G401 (cell line): ENCODE measurements around the gene SLC1A6. TPM values are rescaled to one million over a fixed set of nuclear protein-coding genes. Genes with fewer than 3 reads are reported as not detected.
"Not testable (repeated sequence)": the region's sequence is repeated elsewhere in the genome, so short reads cannot be mapped to it uniquely, and the experiment has no call there.

Source experiments
- DNase-seq: peaks from one replicate; pipeline ENCODE4 v3.0.0-alpha.2; 2015; ENCODE audit warnings: low spot score
- in situ Hi-C: cut with HindIII; loops from 2 replicates; pipeline ENCODE4 v1.10.0; 2016; ENCODE audit warnings: low sequenced_read_pairs, mixed read lengths
- total RNA-seq: library from RNA; depleted of rRNA; stranded (reverse); fragments of >200 nt; shearing (Covaris generic); gene quantifications from 2 replicates; pipeline ENCODE4 v1.2.3, GENCODE V29; 2014; rRNA removed

Gene SLC1A6
- total RNA-seq: 3.7 TPM in 1 of 2 replicates, not detected in the other

GRCh38 chr19:14979476-14980255 is at the start of gene SLC1A6:
Gene SLC1A6, minus strand, starts transcription at chr19:14979864. Its CDS starts 6,954 bp downstream, at chr19:14972910.
- peak; percentile 56 for DNase-seq
- in situ Hi-C loops: no loop called here

GRCh38 chr19:15028490-15028889 is 48.8 kb upstream of the SLC1A6 start:
- in situ Hi-C loops: no loop called here
- DNase-seq: no peak

- DNase-seq: peak; percentile 28
- in situ Hi-C loops: no loop called here
Observed at GRCh38 chr19:15025217-15025616, 45.6 kb upstream of the SLC1A6 start.

- no peak for DNase-seq
- in situ Hi-C loops: no loop called here
Observed at GRCh38 chr19:15022752-15023151, 43.1 kb upstream of the SLC1A6 start.

GRCh38 chr19:15021286-15022007 is 41.8 kb upstream of the SLC1A6 start:
- in situ Hi-C loops: no loop called here

GRCh38 chr19:15018836-15019235 is 39.2 kb upstream of the SLC1A6 start:
- DNase-seq, in situ Hi-C loops: not testable (repeated sequence)

More at GRCh38 chr19:15021286-15022007, 41.8 kb upstream of the SLC1A6 start:
- DNase-seq: no peak

- in situ Hi-C loops: no loop called here
- no peak for DNase-seq
Observed at GRCh38 chr19:15015946-15016542, 36.4 kb upstream of the SLC1A6 start.

- DNase-seq: no peak
Observed at GRCh38 chr19:15014579-15014978, 34.9 kb upstream of the SLC1A6 start.

GRCh38 chr19:15010501-15011300 is 31.0 kb upstream of the SLC1A6 start:
- no peak for DNase-seq
- in situ Hi-C loops: no loop called here

More at GRCh38 chr19:15014579-15014978, 34.9 kb upstream of the SLC1A6 start:
- in situ Hi-C loops: no loop called here

GRCh38 chr19:15008308-15008707 is 28.6 kb upstream of the SLC1A6 start:
- in situ Hi-C loops: no loop called here
- DNase-seq: no peak

- no peak for DNase-seq
- in situ Hi-C loops: no loop called here
Observed at GRCh38 chr19:14997981-14998380, 18.3 kb upstream of the SLC1A6 start.

- in situ Hi-C loops: no loop called here
Observed at GRCh38 chr19:14992780-14993179, 13.1 kb upstream of the SLC1A6 start.

GRCh38 chr19:14985133-14985532 is 5.5 kb upstream of the SLC1A6 start:
- no peak for DNase-seq
- in situ Hi-C loops: no loop called here

More at GRCh38 chr19:14992780-14993179, 13.1 kb upstream of the SLC1A6 start:
- DNase-seq: no peak

- DNase-seq: peak; percentile 47
- in situ Hi-C loops: no loop called here
Observed at GRCh38 chr19:14978161-14978776, 1.4 kb downstream of the SLC1A6 start.

GRCh38 chr19:14977128-14977527 is 2.5 kb downstream of the SLC1A6 start:
- in situ Hi-C loops: no loop called here
- peak; percentile 7 for DNase-seq

GRCh38 chr19:14974488-14974887 is 5.2 kb downstream of the SLC1A6 start:
- in situ Hi-C loops: no loop called here

GRCh38 chr19:14972676-14973075 is 7.0 kb downstream of the SLC1A6 start:
- peak; percentile 91 for DNase-seq
- in situ Hi-C loops: no loop called here

More at GRCh38 chr19:14974488-14974887, 5.2 kb downstream of the SLC1A6 start:
- DNase-seq: no peak

GRCh38 chr19:14971474-14971873 is 8.2 kb downstream of the SLC1A6 start:
- DNase-seq: no peak
- in situ Hi-C loops: no loop called here

GRCh38 chr19:14968247-14968646 is 11.4 kb downstream of the SLC1A6 start:
- no peak for DNase-seq
- in situ Hi-C loops: no loop called here
